HepG2 (cell line): Measurements from ENCODE around the gene RAB8A.

Experiments used
- BHLHE40 ChIP-seq: IDR thresholded peaks from 2 replicates; pipeline ENCODE4 v1.6.1; 2011; ENCODE audit warnings: low read length, improper control_type of control experiment
- CC2D1A ChIP-seq: sonication (generic); formaldehyde crosslinking; IDR thresholded peaks from 2 replicates; pipeline ENCODE4 v1.8.1; 2023; ENCODE audit warnings: mild to moderate bottlenecking, missing genetic modification reagents
- CREM ChIP-seq, 2 experiments: sonication (generic) in 1 of 2; formaldehyde crosslinking in 1 of 2; IDR thresholded peaks; 2 replicates each; pipeline versions ENCODE4 v1.4.0 to v1.6.1; 2016 to 2020; ENCODE audit warnings: antibody characterized with exemption in 1 of 2, mild to moderate bottlenecking in 1 of 2, missing genetic modification reagents in 1 of 2
- TCF7L2 ChIP-seq: IDR thresholded peaks from 2 replicates; pipeline ENCODE4 v1.6.1; 2011; ENCODE audit warnings: mild to moderate bottlenecking, low read depth, low read length, moderate library complexity
- THAP11 ChIP-seq: IDR thresholded peaks from 2 replicates; pipeline ENCODE4 v1.6.1; 2016; ENCODE audit warnings: missing biosample characterization, missing genetic modification reagents
- TRAFD1 ChIP-seq: sonication (generic); formaldehyde crosslinking; IDR thresholded peaks from 2 replicates; pipeline ENCODE4 v1.5.1; 2020; ENCODE audit warnings: missing genetic modification reagents, mild to moderate bottlenecking, borderline replicate concordance
- U2AF1 ChIP-seq: fragments of 200-400 bp; formaldehyde crosslinking; optimal IDR thresholded peaks from 2 replicates; pipeline ENCODE3; 2017; ENCODE audit warnings: mild to moderate bottlenecking, low read depth, low read length
- XRCC5 ChIP-seq: fragments of 200-400 bp; formaldehyde crosslinking; optimal IDR thresholded peaks from 2 replicates; pipeline ENCODE3; 2017; ENCODE audit warnings: mild to moderate bottlenecking, low read length
- ZFP41 ChIP-seq: sonication (generic); formaldehyde crosslinking; IDR thresholded peaks from 2 replicates; pipeline ENCODE4 v1.4.0; 2020; ENCODE audit warnings: mild to moderate bottlenecking, missing genetic modification reagents, borderline replicate concordance
- ZNF414 ChIP-seq: sonication (generic); formaldehyde crosslinking; IDR thresholded peaks from 2 replicates; pipeline ENCODE4 v1.5.0; 2020; ENCODE audit warnings: missing genetic modification reagents
- ZSCAN25 ChIP-seq: sonication (generic); formaldehyde crosslinking; IDR thresholded peaks from 2 replicates; pipeline ENCODE4 v1.8.0; 2022; ENCODE audit warnings: mild to moderate bottlenecking, missing genetic modification reagents
- TF ChIP-seq, protein P1 (sequence below): sonication (generic); formaldehyde crosslinking; IDR thresholded peaks from 2 replicates; pipeline ENCODE4 v1.5.0; 2020; ENCODE audit warnings: mild to moderate bottlenecking, missing genetic modification reagents, moderate library complexity

GRCh38 chr19:16160943-16161560, 49.4 kb downstream of the RAB8A start:
- TF ChIP-seq ZNF414 (CRISPR knock-in tag) (no peak), XRCC5 (no peak), U2AF1 (no peak), TRAFD1 (CRISPR knock-in tag) (no peak), BHLHE40 (no peak), ZSCAN25 (CRISPR knock-in tag) (no peak), CREM (IDR thresholded peaks at IDR 0.05) (no peak), CREM (CRISPR knock-in tag; IDR thresholded peaks at IDR 0.05) (no peak), THAP11 (CRISPR knock-in tag) (no peak), CC2D1A (no peak), ZFP41 (no peak), TCF7L2 (no peak)
- TF ChIP-seq, protein P1, sequence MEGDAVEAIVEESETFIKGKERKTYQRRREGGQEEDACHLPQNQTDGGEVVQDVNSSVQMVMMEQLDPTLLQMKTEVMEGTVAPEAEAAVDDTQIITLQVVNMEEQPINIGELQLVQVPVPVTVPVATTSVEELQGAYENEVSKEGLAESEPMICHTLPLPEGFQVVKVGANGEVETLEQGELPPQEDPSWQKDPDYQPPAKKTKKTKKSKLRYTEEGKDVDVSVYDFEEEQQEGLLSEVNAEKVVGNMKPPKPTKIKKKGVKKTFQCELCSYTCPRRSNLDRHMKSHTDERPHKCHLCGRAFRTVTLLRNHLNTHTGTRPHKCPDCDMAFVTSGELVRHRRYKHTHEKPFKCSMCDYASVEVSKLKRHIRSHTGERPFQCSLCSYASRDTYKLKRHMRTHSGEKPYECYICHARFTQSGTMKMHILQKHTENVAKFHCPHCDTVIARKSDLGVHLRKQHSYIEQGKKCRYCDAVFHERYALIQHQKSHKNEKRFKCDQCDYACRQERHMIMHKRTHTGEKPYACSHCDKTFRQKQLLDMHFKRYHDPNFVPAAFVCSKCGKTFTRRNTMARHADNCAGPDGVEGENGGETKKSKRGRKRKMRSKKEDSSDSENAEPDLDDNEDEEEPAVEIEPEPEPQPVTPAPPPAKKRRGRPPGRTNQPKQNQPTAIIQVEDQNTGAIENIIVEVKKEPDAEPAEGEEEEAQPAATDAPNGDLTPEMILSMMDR (CRISPR knock-in tag), result no peak
